ENCODE data around the gene TRPC4. TPM values are rescaled to one million over a fixed set of nuclear protein-coding genes. Genes with fewer than 3 reads are reported as not detected.
"Not testable (repeated sequence)": the region's sequence is repeated elsewhere in the genome, so short reads cannot be mapped to it uniquely, and the experiment has no call there.

TRPC4 gene
- total RNA-seq, 1 donor from 2014 or later = 0.15 TPM

- DNase-seq (ENCODE audit: low read depth) = no peak
These were observed 36.2 kb downstream of the TRPC4 start for GRCh38 chr13:37833411-37833810.

- no peak for DNase-seq (ENCODE audit: low read depth)
These were observed 53.3 kb downstream of the TRPC4 start for GRCh38 chr13:37816276-37816675.

DNA sequence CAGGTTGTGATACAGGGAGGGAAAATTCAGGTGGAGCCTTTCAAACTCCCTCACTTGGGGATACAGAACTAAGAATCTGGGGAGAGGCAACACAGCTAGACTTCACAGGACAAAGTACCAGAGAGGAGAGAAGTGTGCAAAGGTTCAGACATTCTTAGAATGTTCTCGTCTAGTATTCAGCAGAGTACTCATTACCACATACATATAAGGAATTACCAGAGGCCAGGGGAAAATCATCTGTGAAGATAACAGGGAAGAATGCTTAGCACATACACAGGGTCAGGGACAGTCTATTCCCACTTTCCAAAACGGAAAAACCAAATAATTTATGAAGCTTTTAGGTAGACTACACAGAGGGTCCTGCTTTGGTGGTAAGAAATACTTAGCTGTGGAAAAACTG lies 58.1 kb downstream of the TRPC4 start:
- DNase-seq (ENCODE audit: low read depth) = peak; percentile 9

GRCh38 chr13:37806666-37807065 lies 62.9 kb downstream of the TRPC4 start:
- DNase-seq (ENCODE audit: low read depth) = no peak

- no peak for DNase-seq (ENCODE audit: low read depth)
These were observed 71.9 kb downstream of the TRPC4 start for GRCh38 chr13:37797631-37798030.

GRCh38 chr13:37796795-37797194 lies 72.8 kb downstream of the TRPC4 start:
- not testable (repeated sequence) for DNase-seq (ENCODE audit: low read depth)

- no peak for DNase-seq (ENCODE audit: low read depth)
These were observed 74.2 kb downstream of the TRPC4 start for GRCh38 chr13:37795326-37795725.

DNA sequence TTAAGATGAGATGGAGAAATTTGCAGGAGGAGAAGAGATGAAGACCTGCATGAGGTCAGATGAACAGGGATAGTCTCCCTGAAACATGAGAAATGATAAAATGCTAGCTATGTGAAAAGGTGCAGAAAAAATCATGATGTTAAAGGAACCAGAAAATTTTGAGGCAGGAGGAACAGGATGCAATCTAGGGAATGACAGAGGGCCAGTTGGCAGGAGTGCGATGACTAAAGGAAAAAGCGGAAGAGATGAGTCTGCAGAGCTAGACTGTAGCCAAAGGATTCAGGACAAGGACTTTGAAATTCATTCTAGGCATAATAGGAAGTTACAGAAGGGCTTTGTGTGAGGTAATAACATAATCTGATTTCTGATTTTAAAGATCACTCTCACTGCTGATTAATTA lies 77.9 kb downstream of the TRPC4 start:
- no peak for DNase-seq (ENCODE audit: low read depth)

DNA sequence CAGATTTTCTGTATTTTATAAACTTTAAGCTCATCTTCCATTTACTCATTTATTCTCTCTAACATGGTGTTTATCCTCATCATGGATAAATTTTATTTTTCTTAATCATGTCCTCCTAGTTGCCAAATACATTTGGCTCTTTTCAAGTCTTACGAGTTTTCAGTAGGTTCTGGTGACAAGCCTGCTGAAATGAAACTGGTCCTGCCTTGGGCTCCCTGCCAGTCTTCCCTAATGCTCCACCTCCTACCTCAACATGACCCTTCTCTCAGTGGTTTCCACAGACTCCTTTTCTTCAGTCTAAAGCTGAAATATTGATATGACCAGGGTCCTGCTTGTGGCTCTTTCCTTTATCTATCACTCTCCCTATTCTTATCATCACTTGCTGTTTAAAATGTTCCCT lies 81.2 kb downstream of the TRPC4 start:
- DNase-seq (ENCODE audit: low read depth) = no peak

GRCh38 chr13:37777676-37778075 lies 91.9 kb downstream of the TRPC4 start:
- no peak for DNase-seq (ENCODE audit: low read depth)

- no peak for DNase-seq (ENCODE audit: low read depth)
These were observed 93.7 kb downstream of the TRPC4 start for GRCh38 chr13:37775871-37776270.

GRCh38 chr13:37772644-37773043 lies 96.9 kb downstream of the TRPC4 start:
- no peak for DNase-seq (ENCODE audit: low read depth)

DNA sequence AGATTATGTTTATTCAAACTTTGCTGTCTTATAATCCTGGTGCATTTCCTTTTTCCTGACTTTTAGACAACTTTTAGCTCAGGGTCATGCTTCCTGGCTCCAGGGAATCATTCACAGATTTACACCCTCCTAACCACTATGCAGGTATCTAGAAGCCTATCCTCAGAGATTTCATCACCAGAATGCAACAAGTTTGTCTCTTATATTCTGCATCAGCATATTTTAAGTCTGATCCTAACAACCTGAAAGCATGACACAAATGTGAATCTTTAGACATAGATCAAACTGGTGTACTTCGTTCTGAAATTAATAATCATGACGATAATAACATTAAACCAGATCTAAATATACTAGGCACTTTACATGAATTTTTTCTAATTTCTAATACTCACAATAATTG lies 100.0 kb downstream of the TRPC4 start:
- no peak for DNase-seq (ENCODE audit: low read depth)

DNA sequence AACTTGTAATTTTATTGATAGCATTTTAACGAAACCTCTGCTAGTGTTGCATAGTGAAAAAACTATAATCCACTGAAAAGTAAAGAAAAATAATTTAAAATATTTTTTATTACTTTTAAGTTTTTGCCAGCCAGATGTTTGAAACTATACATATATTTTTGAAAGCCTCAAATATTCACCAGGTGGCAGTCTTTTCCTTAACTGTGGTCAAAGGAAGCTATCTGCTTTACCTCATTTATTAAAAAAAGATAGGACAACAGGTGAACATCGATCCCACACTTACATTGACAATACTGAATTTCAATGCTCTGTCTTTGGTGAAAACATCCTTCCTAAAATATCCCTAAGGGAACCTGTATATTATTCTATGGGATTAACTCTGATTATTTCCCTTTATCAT lies 100.5 kb downstream of the TRPC4 start:
- DNase-seq (ENCODE audit: low read depth) = peak; percentile 12

DNA sequence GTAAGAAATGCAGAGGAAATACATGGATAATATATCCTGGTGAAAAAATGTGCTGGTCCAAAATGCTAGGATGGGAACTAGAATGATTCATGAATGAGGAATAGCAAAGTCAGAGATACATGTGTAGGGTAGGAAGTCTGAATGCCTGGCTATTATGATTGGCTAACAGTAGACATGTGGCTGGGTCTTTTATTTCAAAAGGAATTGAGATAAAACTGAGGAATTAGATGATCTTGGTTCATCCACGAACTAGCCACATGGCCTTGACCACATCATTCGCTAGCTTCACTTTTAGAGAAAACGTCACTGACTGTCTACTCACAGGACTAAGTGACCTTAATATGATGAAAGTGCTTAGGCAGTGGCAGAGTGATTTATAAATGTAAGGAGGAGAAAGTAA lies 103.1 kb downstream of the TRPC4 start:
- no peak for DNase-seq (ENCODE audit: low read depth)

DNA sequence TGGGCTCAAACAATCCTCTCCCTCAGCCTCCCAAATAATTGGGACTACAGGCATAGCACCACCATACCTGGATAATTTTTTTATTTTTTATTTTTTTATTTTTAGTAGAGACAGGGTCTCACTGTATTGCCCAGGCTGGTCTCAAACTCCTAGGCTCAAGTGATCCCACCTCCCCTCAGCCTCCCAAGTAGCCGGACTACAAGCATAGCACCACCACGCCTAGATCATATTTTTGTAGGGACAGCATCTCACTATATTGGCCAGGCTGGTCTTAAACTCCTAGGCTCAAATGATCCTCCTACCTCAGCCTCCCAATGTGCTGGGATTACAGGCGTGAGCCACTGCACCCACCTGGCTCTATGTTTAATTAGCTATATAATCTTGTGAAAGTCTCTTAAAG lies 114.2 kb downstream of the TRPC4 start:
- DNase-seq (ENCODE audit: low read depth) = no peak

DNA sequence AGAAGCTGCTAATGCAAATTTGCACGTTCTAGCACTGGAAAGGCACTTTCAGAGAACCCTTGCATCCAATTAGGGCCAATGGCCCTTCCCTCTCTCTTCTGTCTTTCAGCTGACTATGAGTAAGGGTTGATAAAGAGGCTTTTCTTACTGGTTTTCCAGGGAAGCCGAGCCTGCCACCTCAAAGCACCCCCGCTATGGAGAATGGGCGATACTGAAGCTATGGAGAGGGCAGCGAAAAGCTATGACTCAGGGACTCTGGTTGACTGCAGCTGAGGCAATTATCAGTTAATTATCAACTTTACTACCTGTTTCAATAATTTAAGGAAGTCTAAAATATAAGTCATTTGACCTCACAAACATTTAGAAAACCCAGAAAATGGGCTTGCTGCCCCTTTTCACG lies 115.8 kb downstream of the TRPC4 start:
- peak; percentile 98 for DNase-seq (ENCODE audit: low read depth)

DNA sequence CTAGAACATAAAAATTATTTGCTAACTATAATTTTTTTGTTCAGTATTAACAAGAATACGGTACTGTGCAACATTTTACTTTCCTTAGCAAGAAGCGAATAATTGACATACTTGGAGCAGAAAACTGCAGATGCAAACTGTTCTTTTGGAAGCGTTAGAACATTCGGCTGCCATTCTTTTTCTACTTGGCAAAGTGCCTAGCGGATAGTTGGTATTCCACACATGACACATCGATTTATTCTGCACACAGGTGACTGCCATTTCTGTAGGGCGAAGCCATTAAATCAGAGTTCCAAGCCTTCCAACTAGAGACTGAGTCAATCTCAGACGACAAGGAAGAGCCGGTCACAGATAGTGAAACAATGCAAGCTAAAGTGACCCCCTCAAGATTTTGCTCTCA lies 117.4 kb downstream of the TRPC4 start:
- no peak for DNase-seq (ENCODE audit: low read depth)

GRCh38 chr13:37751025-37751424 lies 118.5 kb downstream of the TRPC4 start:
- no peak for DNase-seq (ENCODE audit: low read depth)

DNA sequence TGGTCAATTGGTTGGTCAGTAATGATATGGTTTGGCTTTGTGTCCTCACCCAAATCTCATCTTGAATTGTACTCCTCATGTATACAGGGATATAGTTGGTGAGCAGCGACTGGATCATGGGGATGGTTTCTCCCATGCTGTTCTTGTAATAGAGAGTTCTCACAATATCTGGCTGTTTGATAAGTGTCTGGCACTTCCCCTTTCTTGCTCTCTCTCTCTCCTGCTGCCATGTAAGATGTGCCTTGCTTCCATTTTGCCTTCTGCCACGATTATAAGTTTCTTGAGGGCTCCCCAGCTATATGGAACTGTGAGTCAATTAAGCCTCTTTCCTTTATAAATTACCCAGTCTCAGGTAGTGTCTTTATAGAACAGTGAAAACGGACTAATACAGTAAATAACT lies 120.7 kb downstream of the TRPC4 start:
- no peak for DNase-seq (ENCODE audit: low read depth)

DNA sequence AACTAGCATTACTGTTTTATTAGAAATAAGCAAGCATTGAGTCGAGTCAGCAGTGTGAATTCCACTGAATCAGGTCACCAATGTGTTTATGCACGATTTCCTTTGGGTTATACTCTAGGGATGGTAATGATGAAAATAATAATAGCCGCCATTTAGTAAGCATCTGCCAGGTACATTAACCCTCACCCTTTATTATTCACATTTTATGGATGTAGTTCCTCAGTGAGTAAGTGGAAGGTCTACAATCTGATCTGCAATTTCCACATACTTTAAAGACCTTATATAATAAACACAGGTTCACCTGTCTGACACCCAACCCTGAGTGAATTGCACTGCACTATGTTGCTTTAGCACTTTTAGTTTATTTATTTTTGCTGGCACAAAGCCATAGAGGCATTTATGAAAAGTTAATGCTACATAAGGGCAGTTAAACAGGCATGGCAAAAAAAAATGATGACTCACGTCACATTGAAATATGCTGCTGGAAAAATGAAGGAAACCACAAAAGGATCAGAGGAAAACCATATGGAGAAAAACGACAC lies 122.4 kb downstream of the TRPC4 start:
- DNase-seq (ENCODE audit: low read depth) = peak; percentile 18

- no peak for DNase-seq (ENCODE audit: low read depth)
These were observed 128.0 kb downstream of the TRPC4 start for GRCh38 chr13:37741536-37741935.

DNA sequence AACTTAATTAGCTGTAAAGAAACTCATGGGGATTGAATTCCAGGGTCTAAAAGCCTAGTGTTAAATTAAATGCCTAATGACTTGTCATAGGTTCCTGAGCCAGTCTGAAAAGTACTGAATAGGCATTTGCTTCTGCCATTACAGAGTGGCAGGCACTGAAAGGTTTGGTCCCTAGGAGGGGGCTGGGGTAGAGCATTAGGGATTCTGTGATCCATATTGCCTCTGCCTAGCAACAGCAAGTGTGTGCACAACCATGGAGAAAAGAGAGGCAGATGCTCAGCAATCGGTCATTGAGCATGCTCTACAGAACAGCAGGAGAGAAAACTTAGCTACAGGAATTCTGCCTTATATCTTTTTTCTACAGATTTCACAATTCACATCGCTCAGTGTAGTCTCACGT lies 133.5 kb downstream of the TRPC4 start:
- DNase-seq (ENCODE audit: low read depth) = no peak

DNA sequence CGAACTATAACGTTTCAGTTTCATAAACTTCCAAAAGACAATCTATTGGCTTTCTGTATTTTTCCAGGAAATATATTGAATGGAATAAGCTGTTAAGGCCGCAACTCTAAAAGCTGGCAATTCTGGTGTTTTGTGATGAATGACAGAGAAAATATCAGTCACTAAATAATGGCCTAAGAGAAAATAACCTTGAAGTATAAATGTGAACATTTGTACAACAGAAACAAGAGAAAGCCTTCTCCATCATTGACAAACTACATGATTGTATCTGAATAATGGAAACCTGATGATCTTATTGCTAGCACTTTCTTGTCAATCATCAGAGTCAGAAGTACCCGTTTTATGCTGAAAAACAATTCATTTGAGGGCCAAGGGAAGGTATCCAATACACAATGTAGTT lies 134.3 kb downstream of the TRPC4 start:
- no peak for DNase-seq (ENCODE audit: low read depth)

DNA sequence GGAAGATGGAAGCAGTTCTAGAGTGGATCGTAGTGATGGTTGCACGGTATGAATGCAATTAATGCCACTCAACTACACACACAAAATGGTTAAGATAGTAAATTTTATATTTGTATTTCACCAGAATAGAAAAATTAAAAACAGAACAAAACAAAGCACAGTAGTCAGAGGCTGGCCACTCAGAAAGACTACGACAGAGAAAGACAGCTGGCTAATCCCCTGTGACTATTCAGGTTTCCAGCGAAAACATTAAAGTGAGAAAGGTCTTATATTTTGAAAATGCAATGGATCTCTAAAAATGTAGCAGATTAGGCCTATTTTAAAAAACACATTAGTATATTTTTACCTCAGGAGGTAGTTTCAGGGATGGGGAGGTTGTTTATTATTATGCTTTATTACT lies 139.7 kb downstream of the TRPC4 start:
- no peak for DNase-seq (ENCODE audit: low read depth)
